HCT116 (cell line): ENCODE data around the gene LY86. TPM values are rescaled to one million over a fixed set of nuclear protein-coding genes. Genes with fewer than 3 reads are reported as not detected.

Experiments
- ATAC-seq: fragments of 200-7000 bp; cut with Tn5 transposase; 2 replicates; pipeline ENCODE4 v1.9.1; 2020; ENCODE audit warnings: mild to moderate bottlenecking, moderate library complexity
- BruUV-seq: library from RNA; stranded (reverse); fragments of 400-500 nt; replicated peaks from 2 replicates; lab custom pipeline; 2021; lab: Mats Ljungman, UMichigan
- CTCF ChIA-PET: fragments of 300-600 bp; sonication (Branson Sonifier 250); formaldehyde crosslinking; loops from one replicate; lab custom pipeline; 2021; ENCODE audit warnings: antibody characterized with exemption; lab: Charles Lee
- POLR2A ChIA-PET: fragments of 300-600, 350-600 bp; sonication (Branson Sonifier 250); formaldehyde crosslinking; loops from one replicate; lab custom pipeline; 2021; ENCODE audit warnings: antibody characterized with exemption; lab: Charles Lee
- RAD21 ChIA-PET, 2 experiments: fragments of 300-600 bp; sonication (Branson Sonifier 250); formaldehyde crosslinking; loops; one replicate each; lab custom pipeline; 2023; ENCODE audit warnings: low total read pairs in 2 of 2; ENCODE audit not compliant: uncharacterized antibody in 2 of 2, unreplicated experiment in 2 of 2, low non-redundant PET in 1 of 2; lab: Charles Lee
- DNase-seq: peaks from one replicate; pipeline ENCODE4 v3.0.0-alpha.2; 2010; ENCODE audit warnings: low read depth, low spot score
- H2AFZ ChIP-seq: fragments of 200-600 bp; shearing (Covaris generic), sonication (generic); 2 replicates; pipeline ENCODE4 v1.6.1; 2017; ENCODE audit warnings: low read depth, mixed run types, mixed read lengths, antibody characterized with exemption, low read length; ENCODE audit not compliant: poor library complexity, severe bottlenecking
- H3K27ac ChIP-seq: 2 replicates; pipeline ENCODE4 v1.5.1; 2012; ENCODE audit warnings: low read depth, low read length
- H3K27me3 ChIP-seq: fragments of 200-600 bp; sonication (generic); 2 replicates; pipeline ENCODE4 v1.6.1; 2016; ENCODE audit warnings: mixed run types, low read length, mixed read lengths; ENCODE audit not compliant: insufficient read depth
- H3K36me3 ChIP-seq, 2 experiments: fragments of 200-500 bp in 1 of 2; fragments of 200-600 bp in 1 of 2; sonication (Bioruptor generic) in 1 of 2; sonication (generic) in 1 of 2; 2 replicates each; pipeline versions ENCODE4 v1.5.1 to v1.6.1; 2014 to 2016; ENCODE audit warnings: low read length in 2 of 2, inconsistent platforms in 1 of 2, mixed read lengths in 1 of 2, mixed run types in 1 of 2; ENCODE audit not compliant: insufficient read depth in 2 of 2, control insufficient read depth in 1 of 2
- H3K4me1 ChIP-seq, 2 experiments: fragments of 200-600 bp in 1 of 2; sonication (generic) in 1 of 2; 2 replicates each; pipeline versions ENCODE4 v1.5.1 to v1.6.1; 2012 to 2017; ENCODE audit warnings: low read length in 2 of 2, inconsistent platforms in 1 of 2, mild to moderate bottlenecking in 1 of 2, mixed read lengths in 1 of 2, mixed run types in 1 of 2, moderate library complexity in 1 of 2; ENCODE audit not compliant: insufficient read depth in 2 of 2, control insufficient read depth in 1 of 2
- H3K4me2 ChIP-seq: fragments of 200-600 bp; sonication (generic); 2 replicates; pipeline ENCODE4 v1.6.1; 2017; ENCODE audit warnings: mixed run types, low read length, mixed read lengths
- H3K4me3 ChIP-seq, 2 experiments: fragments of 200-600 bp in 1 of 2; sonication (generic) in 1 of 2; replicated peaks in 1 of 2; 2 replicates each; pipeline ENCODE4 v1.5.1; 2011 to 2016; ENCODE audit warnings: low read length in 2 of 2, control low read depth in 1 of 2, low read depth in 1 of 2, mild to moderate bottlenecking in 1 of 2, mixed read lengths in 1 of 2, mixed run types in 1 of 2
- H3K79me2 ChIP-seq: fragments of 200-600 bp; sonication (generic); 2 replicates; pipeline ENCODE4 v1.6.1; 2017; ENCODE audit warnings: mild to moderate bottlenecking, mixed run types, low read length, moderate library complexity, mixed read lengths; ENCODE audit not compliant: insufficient read depth
- H3K9ac ChIP-seq: fragments of 200-600 bp; sonication (generic); 2 replicates; pipeline ENCODE4 v1.6.1; 2016; ENCODE audit warnings: low read length, mixed read lengths
- H3K9me2 ChIP-seq: fragments of 200-600 bp; sonication (generic), shearing (Covaris generic); 2 replicates; pipeline ENCODE4 v1.6.1; 2017; ENCODE audit warnings: mixed run types, mild to moderate bottlenecking, moderate library complexity; ENCODE audit not compliant: insufficient read depth
- H3K9me3 ChIP-seq, 2 experiments: fragments of 200-500 bp in 1 of 2; fragments of 200-600 bp in 1 of 2; sonication (Bioruptor generic) in 1 of 2; sonication (generic) in 1 of 2; 2 replicates each; pipeline ENCODE4 v1.6.1; 2014 to 2017; ENCODE audit warnings: low read length in 2 of 2, mixed read lengths in 2 of 2, inconsistent platforms in 1 of 2, low read depth in 1 of 2, mild to moderate bottlenecking in 1 of 2, mixed run types in 1 of 2, moderate library complexity in 1 of 2; ENCODE audit not compliant: control insufficient read depth in 1 of 2, insufficient read depth in 1 of 2
- H4K20me1 ChIP-seq: fragments of 200-600 bp; sonication (generic), shearing (Covaris generic); 2 replicates; pipeline ENCODE4 v1.6.1; 2017; ENCODE audit warnings: mixed run types, mild to moderate bottlenecking, moderate library complexity; ENCODE audit not compliant: insufficient read depth
- ATF3 ChIP-seq: IDR thresholded peaks from 2 replicates; pipeline ENCODE4 v1.6.1; 2012
- CBX3 ChIP-seq: IDR thresholded peaks from 2 replicates; pipeline ENCODE4 v1.6.1; 2012; ENCODE audit warnings: low read depth
- CEBPB ChIP-seq: IDR thresholded peaks from 2 replicates; pipeline ENCODE4 v1.6.1; 2012; ENCODE audit warnings: low read depth
- EGR1 ChIP-seq: IDR thresholded peaks from 2 replicates; pipeline ENCODE4 v1.6.1; 2012; ENCODE audit warnings: low read depth
- ELF1 ChIP-seq: IDR thresholded peaks from 2 replicates; pipeline ENCODE4 v1.6.1; 2012; ENCODE audit warnings: low read depth, borderline replicate concordance
- EZH2 ChIP-seq: fragments of 200-600 bp; sonication (generic); IDR thresholded peaks from 2 replicates; pipeline ENCODE4 v1.6.1; 2017; ENCODE audit warnings: antibody characterized with exemption, mixed run types
- FOSL1 ChIP-seq: IDR thresholded peaks from 2 replicates; pipeline ENCODE4 v1.6.1; 2012; ENCODE audit warnings: low read depth
- POLR2A ChIP-seq: IDR thresholded peaks from 2 replicates; pipeline ENCODE4 v1.7.0; 2011; ENCODE audit warnings: borderline replicate concordance; ENCODE audit not compliant: insufficient read depth, insufficient read length; ENCODE audit errors: extremely low read depth
- POLR2AphosphoS5 ChIP-seq: IDR thresholded peaks from 2 replicates; pipeline ENCODE4 v1.6.1; 2011; ENCODE audit warnings: mild to moderate bottlenecking, low read depth, low read length, moderate library complexity
- RAD21 ChIP-seq: IDR thresholded peaks from 2 replicates; pipeline ENCODE4 v1.6.1; 2012; ENCODE audit warnings: low read depth, mild to moderate bottlenecking
- REST ChIP-seq: IDR thresholded peaks from 2 replicates; pipeline ENCODE4 v1.6.1; 2012; ENCODE audit warnings: low read depth
- TCF7L2 ChIP-seq: IDR thresholded peaks from 2 replicates; pipeline ENCODE4 v1.7.0; 2011; ENCODE audit warnings: borderline replicate concordance, inconsistent platforms; ENCODE audit not compliant: insufficient read depth, insufficient read length; ENCODE audit errors: extremely low read depth
- YY1 ChIP-seq: IDR thresholded peaks from 2 replicates; pipeline ENCODE4 v1.6.1; 2011; ENCODE audit warnings: low read length, low read depth, moderate library complexity, mild to moderate bottlenecking; ENCODE audit not compliant: insufficient replicate concordance; ENCODE audit errors: extremely low read depth
- ZNF274 ChIP-seq: fragments of 200-500 bp; sonication (Bioruptor generic); IDR thresholded peaks from 2 replicates; pipeline ENCODE4 v1.6.1; 2014; ENCODE audit warnings: mild to moderate bottlenecking, low read depth, low read length, inconsistent platforms
- intact Hi-C: fragments of 100-400 bp; cut with micrococcal nuclease; formaldehyde crosslinking; loops from 2 replicates; pipeline ENCODE4 v1.10.0; 2022
- total RNA-seq: library from RNA; stranded (reverse); gene quantifications from one replicate; pipeline ENCODE4 v1.2.1, GENCODE V29; 2021; ENCODE audit not compliant: unreplicated experiment

The LY86 gene
- total RNA-seq, 1 experiment from 2014 or later, result not detected

- TF ChIP-seq ATF3 (no peak), TCF7L2 (no peak)
Measured at GRCh38 chr6:6645261-6645917, 56.9 kb downstream of the LY86 start (continued).

- no peak for ATAC-seq
- no TSS peak for BruUV-seq
- intact Hi-C loops, result no loop called here
Measured at GRCh38 chr6:6646384-6646783, 57.9 kb downstream of the LY86 start.

More at GRCh38 chr6:6646384-6646783, 57.9 kb downstream of the LY86 start:
- no peaks in the 10 kb centered on the region for H4K20me1 ChIP-seq
- H3K27ac ChIP-seq, result no peak overlapping the region
- TF ChIP-seq POLR2A, result no peak
- no peak for TF ChIP-seq ELF1
- no peak for TF ChIP-seq ATF3
- no peak for TF ChIP-seq EZH2
- no peak for TF ChIP-seq YY1
- no peak for TF ChIP-seq CEBPB
- TF ChIP-seq FOSL1, result no peak
- TF ChIP-seq CBX3, result no peak
- no peak for TF ChIP-seq REST
- TF ChIP-seq POLR2AphosphoS5, result no peak
- TF ChIP-seq ZNF274, result no peak
- no peak for TF ChIP-seq RAD21
- TF ChIP-seq EGR1, result no peak
- no peak overlapping the region for H3K4me3 ChIP-seq
- H3K9me2 ChIP-seq, result no peaks in the 10 kb centered on the region
- ChIA-PET CTCF (no interaction called here), POLR2A (no interaction called here), RAD21 (no interaction called here)
- no peaks in the 10 kb centered on the region for H3K79me2 ChIP-seq
- no peaks in the 10 kb centered on the region for H3K36me3 ChIP-seq
- DNase-seq, result no peak
- peaks cover 19% of the 10 kb centered on the region for H3K27me3 ChIP-seq
- no peak overlapping the region for H3K4me2 ChIP-seq
- H2AFZ ChIP-seq, result no peak overlapping the region
- no peaks in the 10 kb centered on the region for H3K4me1 ChIP-seq
- H3K9ac ChIP-seq, result no peak overlapping the region
- H3K9me3 ChIP-seq, result no peaks in the 10 kb centered on the region
